Measurements from ENCODE around the gene DGKG. TPM values are rescaled to one million over a fixed set of nuclear protein-coding genes. Genes with fewer than 3 reads are reported as not detected.

The DGKG gene
- total and polyA plus RNA-seq, 12 donors = 7.2 to 75.7 (median 41.4) TPM

DNA sequence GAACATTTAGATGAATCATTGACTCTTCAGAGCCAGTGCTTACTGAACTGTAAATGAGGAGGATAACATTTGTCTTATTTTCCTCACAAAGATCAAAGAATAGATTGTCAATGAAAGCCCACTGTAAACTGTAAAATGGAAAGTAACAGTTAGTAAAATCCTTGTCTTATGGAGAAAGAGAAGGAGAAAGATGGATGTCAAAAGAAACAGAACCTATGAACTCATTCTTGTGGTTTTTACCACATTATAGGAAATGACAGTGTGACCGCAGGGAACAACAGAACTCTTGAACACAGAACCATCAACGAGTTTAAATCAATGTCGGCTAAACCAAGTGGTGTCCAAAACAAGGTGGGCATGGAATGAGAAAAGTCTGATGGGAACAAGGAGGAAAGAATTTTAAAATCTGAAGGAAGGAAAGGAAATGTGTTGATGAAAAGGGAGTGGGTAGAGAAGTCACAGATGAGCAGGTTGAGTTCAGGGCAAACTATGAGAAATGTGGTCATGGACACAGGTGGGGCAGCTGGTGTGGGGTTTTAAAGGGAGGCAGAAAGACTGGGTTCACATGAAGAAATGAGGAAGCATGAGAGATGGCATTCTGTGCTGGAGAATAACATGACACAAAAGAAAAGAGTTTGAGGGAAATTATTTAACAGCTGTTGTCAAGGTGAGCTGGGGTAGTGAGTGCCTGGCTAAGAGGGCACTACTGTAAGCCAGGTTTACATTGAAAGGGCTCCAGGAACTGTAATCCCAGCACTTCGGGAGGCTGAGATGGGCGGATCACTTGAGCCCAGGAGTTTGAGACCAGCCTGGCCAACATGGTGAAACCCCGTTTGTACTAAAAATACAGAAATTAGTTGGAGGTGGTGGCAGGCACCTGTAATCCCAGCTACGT is 210.7 kb downstream of the DGKG start:
- TF ChIP-seq, protein P1, sequence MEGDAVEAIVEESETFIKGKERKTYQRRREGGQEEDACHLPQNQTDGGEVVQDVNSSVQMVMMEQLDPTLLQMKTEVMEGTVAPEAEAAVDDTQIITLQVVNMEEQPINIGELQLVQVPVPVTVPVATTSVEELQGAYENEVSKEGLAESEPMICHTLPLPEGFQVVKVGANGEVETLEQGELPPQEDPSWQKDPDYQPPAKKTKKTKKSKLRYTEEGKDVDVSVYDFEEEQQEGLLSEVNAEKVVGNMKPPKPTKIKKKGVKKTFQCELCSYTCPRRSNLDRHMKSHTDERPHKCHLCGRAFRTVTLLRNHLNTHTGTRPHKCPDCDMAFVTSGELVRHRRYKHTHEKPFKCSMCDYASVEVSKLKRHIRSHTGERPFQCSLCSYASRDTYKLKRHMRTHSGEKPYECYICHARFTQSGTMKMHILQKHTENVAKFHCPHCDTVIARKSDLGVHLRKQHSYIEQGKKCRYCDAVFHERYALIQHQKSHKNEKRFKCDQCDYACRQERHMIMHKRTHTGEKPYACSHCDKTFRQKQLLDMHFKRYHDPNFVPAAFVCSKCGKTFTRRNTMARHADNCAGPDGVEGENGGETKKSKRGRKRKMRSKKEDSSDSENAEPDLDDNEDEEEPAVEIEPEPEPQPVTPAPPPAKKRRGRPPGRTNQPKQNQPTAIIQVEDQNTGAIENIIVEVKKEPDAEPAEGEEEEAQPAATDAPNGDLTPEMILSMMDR (IDR thresholded peaks at IDR 0.05) = no peak
- H3K4me1 ChIP-seq = peaks cover 0 to 38% (median 0%) of the 10 kb centered on the region in 9 donors
- no peaks in the 10 kb centered on the region for H3K9me3 ChIP-seq
- peaks cover 0 to 14% (median 0%) of the 10 kb centered on the region in 9 donors for H3K36me3 ChIP-seq
- 89% methylated on average over 7 of the region's 7 CpGs for WGBS, 2 donors
- DNase-seq (no peak), ATAC-seq (no peak)
- H3K27me3 ChIP-seq = no peaks in the 10 kb centered on the region
- H3K27ac ChIP-seq = no peak overlapping the region
- H3K4me3 ChIP-seq = no peak overlapping the region
- intact Hi-C loops (cut with DNase I) = no loop called here

DNA sequence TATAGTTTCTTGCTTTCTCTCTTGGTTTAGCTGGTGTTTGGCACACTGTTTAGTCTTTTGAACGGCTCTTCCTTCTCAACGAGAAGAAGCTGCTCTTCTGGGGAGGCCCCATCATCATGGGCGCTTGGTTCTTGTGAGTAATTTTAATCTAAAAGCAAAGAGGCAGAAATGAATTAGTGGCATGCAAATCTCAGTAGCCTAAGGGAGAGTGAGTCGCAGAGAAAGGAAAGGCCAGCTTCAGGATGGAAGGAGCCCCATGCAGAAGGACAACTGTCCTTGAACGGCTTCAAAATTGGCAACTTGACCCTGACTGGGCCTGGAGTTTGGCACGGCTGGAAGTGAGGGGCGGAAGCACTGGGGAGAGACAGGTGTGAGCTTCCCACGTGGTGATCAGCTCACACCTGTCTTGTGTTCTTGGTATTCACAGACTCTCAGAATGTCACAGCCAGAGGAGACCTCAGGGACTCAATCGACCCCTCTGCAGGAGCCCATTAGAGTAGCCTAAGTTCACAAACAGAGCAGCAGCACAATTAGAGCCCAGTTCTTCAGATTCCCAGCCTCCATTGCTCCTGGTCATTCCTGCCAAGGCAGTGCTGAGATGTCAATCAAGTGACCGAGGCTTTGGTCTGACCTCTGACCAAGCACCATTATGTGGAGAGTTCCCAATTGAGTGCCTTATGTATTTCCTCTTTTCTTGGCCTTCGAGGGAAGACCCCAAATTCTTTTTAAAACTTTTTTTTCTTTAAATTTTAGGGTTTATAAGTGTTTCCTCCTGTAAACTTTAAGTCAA is 211.8 kb downstream of the DGKG start:
- ATAC-seq (no peak), DNase-seq (no peak)
- Histone ChIP-seq H3K9me3 (no peaks in the 10 kb centered on the region), H3K27me3 (no peaks in the 10 kb centered on the region), H3K4me3 (no peak overlapping the region), H3K4me1 (peaks cover 0 to 38% (median 0%) of the 10 kb centered on the region in 9 donors), H3K36me3 (peaks cover 0 to 14% (median 0%) of the 10 kb centered on the region in 9 donors), H3K27ac (no peak overlapping the region)
- intact Hi-C loops (cut with DNase I) = no loop called here
- TF ChIP-seq, protein P1 (IDR thresholded peaks at IDR 0.05) = no peak
- 73 to 78% methylated on average over 11 of the region's 11 CpGs for WGBS, 2 donors

DNA sequence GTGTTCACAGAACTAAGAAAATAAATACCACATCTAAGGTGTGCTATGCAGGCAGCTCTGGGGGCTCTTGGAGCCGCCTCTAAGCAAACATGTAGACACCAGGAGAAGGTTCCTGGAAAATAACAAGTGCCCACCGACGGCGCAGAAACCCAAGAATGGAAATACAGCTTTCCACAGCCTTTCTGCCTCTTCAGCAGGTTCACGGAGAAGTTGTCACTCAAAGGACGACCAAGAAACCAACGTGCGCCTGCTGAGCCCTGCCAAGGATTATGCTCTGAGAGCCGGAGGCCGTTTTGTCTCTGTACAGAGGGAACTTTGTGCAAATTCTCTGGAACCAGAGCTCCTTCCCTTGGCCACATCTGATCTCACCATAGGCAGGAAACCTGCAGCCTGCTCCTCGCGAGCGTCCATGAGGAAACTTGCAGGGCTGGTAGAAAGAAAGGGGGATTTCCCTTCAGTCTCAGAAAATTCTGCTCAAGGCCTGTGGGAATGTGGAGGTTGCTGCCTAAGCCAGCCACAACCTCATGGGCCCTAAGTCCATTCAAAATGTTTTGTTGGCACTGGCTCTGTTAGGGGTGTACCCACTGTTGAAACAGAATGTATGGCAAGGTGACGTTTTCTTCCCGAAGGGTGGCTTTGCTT is 212.6 kb downstream of the DGKG start:
- 80 to 81% methylated on average over 15 of the region's 15 CpGs for WGBS, 2 donors
- ATAC-seq (no peak), DNase-seq (no peak)
- peaks cover 0 to 38% (median 0%) of the 10 kb centered on the region in 9 donors for H3K4me1 ChIP-seq
- no peak overlapping the region for H3K27ac ChIP-seq
- peaks cover 0 to 14% (median 0%) of the 10 kb centered on the region in 9 donors for H3K36me3 ChIP-seq
- intact Hi-C loops (cut with DNase I) = no loop called here
- no peak overlapping the region for H3K4me3 ChIP-seq
- H3K27me3 ChIP-seq = no peaks in the 10 kb centered on the region
- H3K9me3 ChIP-seq = no peaks in the 10 kb centered on the region
- TF ChIP-seq, protein P1 (IDR thresholded peaks at IDR 0.05) = no peak

DNA sequence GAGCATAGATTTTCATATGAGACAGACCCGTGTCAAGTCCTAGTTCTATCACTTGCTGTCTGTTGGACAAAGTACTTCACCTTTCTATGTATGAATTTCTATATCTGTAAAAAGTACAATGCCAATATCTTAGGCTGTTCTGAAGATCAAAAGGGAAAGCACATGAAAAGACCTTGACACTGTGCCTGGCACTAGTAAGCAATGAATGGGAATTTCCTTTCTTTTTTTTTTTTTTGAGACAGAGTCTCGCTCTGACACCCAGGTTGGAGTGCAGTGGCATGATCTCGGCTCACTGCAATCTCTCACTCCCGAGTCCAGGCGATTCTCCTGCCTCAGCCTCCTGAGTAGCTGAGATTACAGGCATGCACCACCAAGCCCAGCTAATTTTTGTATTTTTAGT is 217.8 kb downstream of the DGKG start:
- DNase-seq = no peak
- Histone ChIP-seq H3K36me3 (peaks cover 0 to 3% (median 0%) of the 10 kb centered on the region in 9 donors), H3K4me3 (no peak overlapping the region), H3K4me1 (peaks cover 0 to 6% (median 2%) of the 10 kb centered on the region in 9 donors), H3K9me3 (no peaks in the 10 kb centered on the region), H3K27me3 (no peaks in the 10 kb centered on the region), H3K27ac (no peak overlapping the region)
- TF ChIP-seq, protein P1 (IDR thresholded peaks at IDR 0.05) = no peak
- intact Hi-C loops (cut with DNase I) = no loop called here
- ATAC-seq = no peak
- WGBS, 2 donors = 83 to 92% methylated on average over 5 of the region's 5 CpGs

All from heart right ventricle (tissue), 16 donors.